Left ventricle myocardium inferior (tissue), 1 donor: ENCODE data around the gene ZNF606. TPM values are rescaled to one million over a fixed set of nuclear protein-coding genes. Genes with fewer than 3 reads are reported as not detected.

ENCODE experiments used
- DNase-seq: peaks from one replicate; pipeline ENCODE4 v3.0.0-alpha.2; 2020
- H3K27ac ChIP-seq: fragments of 200-600 bp; replicated peaks from 2 replicates; pipeline ENCODE4 v1.8.0; 2021
- H3K27me3 ChIP-seq: fragments of 200-600 bp; 2 replicates; pipeline ENCODE4 v1.8.0; 2021; ENCODE audit warnings: low read depth
- H3K36me3 ChIP-seq: fragments of 200-600 bp; 2 replicates; pipeline ENCODE4 v1.8.0; 2021
- H3K4me1 ChIP-seq: fragments of 200-600 bp; 2 replicates; pipeline ENCODE4 v1.8.0; 2021
- H3K4me3 ChIP-seq: fragments of 200-600 bp; 2 replicates; pipeline ENCODE4 v1.8.0; 2021; ENCODE audit warnings: mild to moderate bottlenecking, moderate library complexity
- H3K9me3 ChIP-seq: fragments of 200-600 bp; replicated peaks from 2 replicates; pipeline ENCODE4 v1.8.0; 2021
- intact Hi-C: fragments of 100-400 bp; cut with micrococcal nuclease; formaldehyde crosslinking; loops from one replicate; pipeline ENCODE4 v1.11.0; 2022
- total RNA-seq: library from RNA; stranded (reverse); fragmentation: NEBNext Ultra II Directional; extraction: Animal tissue kit (Norgen Biotek cat#: 25700); gene quantifications from one replicate; pipeline ENCODE4 v1.2.1, GENCODE V29; 2021
- TF ChIP-seq, protein P1 (sequence below): fragments of 200-600 bp; IDR thresholded peaks from 2 replicates; pipeline ENCODE4 v1.8.0; 2021; ENCODE audit warnings: antibody characterized with exemption, mild to moderate bottlenecking, borderline replicate concordance
- donor health status: DM: no; HTN: yes; CAD: no; lungs with severe emphysema.

Gene ZNF606
- total RNA-seq, 1 donor from 2014 or later: 13.7 TPM

DNA sequence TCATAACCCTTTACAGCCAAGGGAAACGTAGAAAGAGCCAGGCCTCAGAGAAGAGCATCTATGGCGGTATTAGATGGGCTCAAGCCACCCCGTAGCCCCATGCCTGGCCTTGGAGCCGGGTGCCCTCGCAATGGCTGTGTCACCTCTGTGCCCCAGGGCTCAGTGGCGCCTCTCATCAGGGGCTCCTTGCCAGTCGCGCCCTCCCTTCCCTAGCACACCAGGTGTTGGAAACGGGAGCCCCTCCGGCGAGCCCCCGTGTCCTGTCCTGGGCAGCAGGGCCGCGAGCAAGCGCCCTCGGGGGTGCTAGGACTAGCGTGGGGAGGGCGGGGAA, 55.6 kb downstream of the ZNF606 start:
- Histone ChIP-seq H3K36me3 (peaks cover 28% of the 10 kb centered on the region), H3K9me3 (peaks cover 44% of the 10 kb centered on the region), H3K4me3 (peak overlapping the region; percentile 86), H3K4me1 (peaks cover 49% of the 10 kb centered on the region), H3K27ac (peak overlapping the region; percentile 93), H3K27me3 (no peaks in the 10 kb centered on the region)
- no peak for DNase-seq
- TF ChIP-seq, protein P1, sequence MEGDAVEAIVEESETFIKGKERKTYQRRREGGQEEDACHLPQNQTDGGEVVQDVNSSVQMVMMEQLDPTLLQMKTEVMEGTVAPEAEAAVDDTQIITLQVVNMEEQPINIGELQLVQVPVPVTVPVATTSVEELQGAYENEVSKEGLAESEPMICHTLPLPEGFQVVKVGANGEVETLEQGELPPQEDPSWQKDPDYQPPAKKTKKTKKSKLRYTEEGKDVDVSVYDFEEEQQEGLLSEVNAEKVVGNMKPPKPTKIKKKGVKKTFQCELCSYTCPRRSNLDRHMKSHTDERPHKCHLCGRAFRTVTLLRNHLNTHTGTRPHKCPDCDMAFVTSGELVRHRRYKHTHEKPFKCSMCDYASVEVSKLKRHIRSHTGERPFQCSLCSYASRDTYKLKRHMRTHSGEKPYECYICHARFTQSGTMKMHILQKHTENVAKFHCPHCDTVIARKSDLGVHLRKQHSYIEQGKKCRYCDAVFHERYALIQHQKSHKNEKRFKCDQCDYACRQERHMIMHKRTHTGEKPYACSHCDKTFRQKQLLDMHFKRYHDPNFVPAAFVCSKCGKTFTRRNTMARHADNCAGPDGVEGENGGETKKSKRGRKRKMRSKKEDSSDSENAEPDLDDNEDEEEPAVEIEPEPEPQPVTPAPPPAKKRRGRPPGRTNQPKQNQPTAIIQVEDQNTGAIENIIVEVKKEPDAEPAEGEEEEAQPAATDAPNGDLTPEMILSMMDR: no peak
- intact Hi-C loops: no loop called here

DNA sequence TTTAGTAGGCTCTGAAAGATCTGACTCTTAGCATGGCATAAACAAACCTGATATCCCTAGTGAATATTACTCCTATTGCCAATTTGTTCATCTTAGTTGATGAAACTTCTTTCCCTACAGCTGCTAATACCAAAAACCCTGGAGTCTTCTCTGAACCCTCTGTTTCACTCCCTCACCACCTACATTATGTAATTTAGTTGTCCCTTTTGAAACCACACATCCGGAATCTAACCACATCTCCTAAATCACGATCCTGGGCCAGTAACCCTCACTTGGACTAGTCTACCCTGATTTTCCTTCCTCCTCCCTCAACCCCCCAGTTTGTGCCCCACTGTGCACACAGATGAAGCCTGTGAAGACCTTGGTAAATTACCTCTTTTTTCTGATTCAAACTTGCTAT, 56.3 kb downstream of the ZNF606 start:
- Histone ChIP-seq H3K4me1 (peaks cover 49% of the 10 kb centered on the region), H3K9me3 (peaks cover 51% of the 10 kb centered on the region), H3K27ac (peak overlapping the region; percentile 93), H3K36me3 (peaks cover 35% of the 10 kb centered on the region), H3K27me3 (no peaks in the 10 kb centered on the region), H3K4me3 (peak overlapping the region; percentile 86)
- intact Hi-C loops: no loop called here
- DNase-seq: no peak
- TF ChIP-seq, protein P1: no peak

DNA sequence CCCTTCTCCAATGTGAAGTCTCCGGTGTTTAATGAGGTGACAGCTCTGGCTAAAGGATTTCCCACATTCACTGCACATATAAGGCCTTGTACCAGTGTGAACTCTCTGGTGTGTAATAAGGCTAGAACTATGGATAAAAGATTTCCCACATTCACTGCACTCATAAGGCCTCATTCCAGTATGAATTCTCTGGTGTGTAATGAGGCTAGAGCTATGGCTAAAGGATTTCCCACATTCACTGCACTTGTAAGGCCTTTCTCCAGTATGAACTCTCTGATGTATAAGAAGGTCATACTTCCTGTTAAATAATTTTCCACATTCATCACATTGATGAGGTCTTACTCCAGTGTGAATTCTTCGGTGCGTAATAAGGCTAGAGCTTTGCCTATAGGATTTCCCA, 61.0 kb downstream of the ZNF606 start:
- TF ChIP-seq, protein P1: no peak
- H3K4me1 ChIP-seq: peaks cover 34% of the 10 kb centered on the region
- intact Hi-C loops: no loop called here
- no peak overlapping the region for H3K27ac ChIP-seq
- peaks cover 94% of the 10 kb centered on the region for H3K9me3 ChIP-seq
- H3K27me3 ChIP-seq: no peaks in the 10 kb centered on the region
- H3K36me3 ChIP-seq: peaks cover 78% of the 10 kb centered on the region
- no peak overlapping the region for H3K4me3 ChIP-seq
- DNase-seq: no peak

DNA sequence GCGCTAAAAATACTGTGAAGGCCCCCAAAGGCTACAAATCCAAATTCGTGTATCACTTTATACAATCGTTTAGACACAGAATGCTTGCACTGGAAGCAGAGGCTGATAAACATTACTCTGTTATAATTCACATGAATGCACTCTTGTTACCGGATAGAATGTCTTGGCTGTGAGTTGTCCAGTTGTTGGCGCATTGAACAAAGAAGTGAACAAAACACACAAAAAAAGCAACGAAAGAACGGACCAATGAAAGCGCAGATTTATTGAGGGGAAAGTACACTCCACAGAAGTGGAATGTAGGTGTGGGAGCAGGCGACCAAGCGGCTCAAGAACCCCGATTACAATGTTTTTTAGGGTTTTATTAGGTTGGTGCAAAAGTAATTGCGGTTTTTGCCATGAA, 66.9 kb downstream of the ZNF606 start:
- intact Hi-C loops: no loop called here

DNA sequence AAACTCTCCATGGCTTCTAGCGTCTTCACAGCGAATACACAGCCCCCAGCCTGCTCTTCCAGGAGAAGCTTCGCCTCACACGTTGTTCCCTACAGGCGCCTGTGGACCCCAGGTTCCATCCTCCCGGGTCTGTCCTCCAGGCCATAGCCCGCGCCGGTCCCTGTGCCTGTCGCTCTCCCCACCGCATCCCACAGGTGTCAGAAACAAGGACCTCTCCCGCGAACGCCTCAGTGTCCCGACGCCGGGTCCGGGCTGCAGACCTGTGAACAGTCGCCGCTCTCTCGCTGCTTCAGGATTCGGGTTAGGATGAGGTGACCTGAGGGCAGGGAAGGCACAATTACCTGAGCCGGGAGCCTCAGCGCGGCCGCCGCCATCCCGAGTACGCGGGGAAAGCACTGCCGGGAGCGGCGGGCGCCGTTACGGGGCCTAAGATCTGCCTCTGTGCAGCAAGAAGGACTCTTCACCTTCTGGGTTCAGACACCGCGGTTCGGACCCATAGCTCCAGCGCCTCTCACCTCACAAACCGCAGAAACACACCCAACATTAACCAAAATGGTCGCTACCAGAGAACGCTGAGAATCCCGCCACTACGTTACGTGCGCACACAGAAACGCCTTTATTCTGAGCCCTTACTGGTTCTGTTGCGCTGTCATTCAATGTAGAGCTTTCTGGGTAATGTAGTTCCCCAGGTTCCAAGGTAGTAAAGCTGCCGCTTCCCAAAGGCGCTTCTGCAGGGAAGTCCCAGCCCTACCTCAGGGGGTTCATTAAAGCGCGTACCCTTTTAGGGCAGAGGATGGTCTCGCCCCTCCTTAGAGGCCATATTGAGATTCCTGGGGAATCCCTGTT, 67.6 kb downstream of the ZNF606 start, which contains the start of gene ZNF418:
TSS of gene ZNF418 (minus strand) at position 583 of the 846 bp plus-strand sequence. CDS start 1,580 bp downstream, outside the sequence.
- peak; percentile 42 for DNase-seq
- intact Hi-C loops: no loop called here

More for the DNA sequence above, 66.9 kb downstream of the ZNF606 start:
- no peak for DNase-seq
- TF ChIP-seq, protein P1: no peak
- peaks cover 90% of the 10 kb centered on the region for H3K9me3 ChIP-seq
- peaks cover 66% of the 10 kb centered on the region for H3K36me3 ChIP-seq
- peaks cover 21% of the 10 kb centered on the region for H3K4me1 ChIP-seq
- no peaks in the 10 kb centered on the region for H3K27me3 ChIP-seq
- no peak overlapping the region for H3K27ac ChIP-seq
- H3K4me3 ChIP-seq: peak overlapping the region; percentile 89

More for the DNA sequence above, 67.6 kb downstream of the ZNF606 start, which contains the start of gene ZNF418:
- peak within 1 kb of the TSS; percentile 83 for H3K27ac ChIP-seq
- peak within 1 kb of the TSS; percentile 89 for H3K4me3 ChIP-seq
- H3K9me3 ChIP-seq: peaks cover 90% of the 10 kb centered on the region
- TF ChIP-seq, protein P1: no peak
- H3K4me1 ChIP-seq: peaks cover 21% of the 10 kb centered on the region
- H3K27me3 ChIP-seq: no peaks in the 10 kb centered on the region
- H3K36me3 ChIP-seq: peaks cover 66% of the 10 kb centered on the region
